ENCODE data around the gene WDFY1. TPM values are rescaled to one million over a fixed set of nuclear protein-coding genes. Genes with fewer than 3 reads are reported as not detected.

WDFY1 gene
- total and polyA plus RNA-seq, 2 donors (not counting 3 experiments of a cell fraction or from before 2014, with no cell fraction given) = 54.7 to 68.7 TPM

GRCh38 chr2:223967981-223968380 is 22.8 kb upstream of the WDFY1 start:
- FAIRE-seq (no peak), DNase-seq (ENCODE audit: low read depth, low spot score) (no peak)
- H3K9ac ChIP-seq (replicated peaks; ENCODE audit: extremely low read depth, insufficient read depth, low read length) = no peak overlapping the region
- H2AFZ ChIP-seq (ENCODE audit: low read depth, low read length) = no peak overlapping the region
- dilution Hi-C loops (cut with MboI; ENCODE audit: extremely low pct_ligation_motif_present, low sequenced_read_pairs) = no loop called here
- no peaks in the 10 kb centered on the region for H3K4me1 ChIP-seq (ENCODE audit: control insufficient read depth, extremely low read depth, insufficient read depth, low read length)
- no TSS peak for BruUV-seq (replicated peaks)
- no peak overlapping the region for H3K4me3 ChIP-seq (replicated peaks in 1 of 3; ENCODE audit: insufficient read depth in 1 of 3, low read depth in 1 of 3, low read length in 3 of 3)
- H4K20me1 ChIP-seq (replicated peaks; ENCODE audit: control insufficient read depth, extremely low read depth, insufficient read depth, low read length) = no peaks in the 10 kb centered on the region
- CTCF ChIA-PET = interaction anchor here (1.7 to 12.5 kb wide), 2 partner anchors 26 to 318 kb away, joined by 7 to 545 read pairs; no protein-coding TSS in a partner anchor
- H3K79me2 ChIP-seq (ENCODE audit: control insufficient read depth, insufficient read depth, low read length) = peaks cover 8% of the 10 kb centered on the region
- POLR2A ChIA-PET = no interaction called here
- H3K9me1 ChIP-seq (replicated peaks; ENCODE audit: control insufficient read depth, extremely low read depth, insufficient read depth, low read length) = peaks cover 2% of the 10 kb centered on the region
- H3K36me3 ChIP-seq (ENCODE audit: control insufficient read depth in 2 of 2, extremely low read depth in 1 of 2, insufficient read depth in 2 of 2, low read length in 2 of 2) = peaks cover 9 to 12% of the 10 kb centered on the region in 2 experiments
- no peaks in the 10 kb centered on the region for H3K9me3 ChIP-seq (replicated peaks; ENCODE audit: control insufficient read depth, insufficient read depth, low read length)
- intact Hi-C loops (cut with micrococcal nuclease) = no loop called here
- TF ChIP-seq POLR2A (IDR thresholded peaks at IDR 0.05; ENCODE audit: low read depth, low read length) = no peak
- TF ChIP-seq EZH2 (IDR thresholded peaks at IDR 0.05; ENCODE audit: borderline replicate concordance, low read depth, low read length, severe bottlenecking) = no peak
- TF ChIP-seq FOS (IDR thresholded peaks at IDR 0.05; ENCODE audit: borderline replicate concordance, insufficient read depth, low read length) = no peak
- no peak for TF ChIP-seq MYC (IDR thresholded peaks at IDR 0.05; ENCODE audit: low read depth, low read length)
- no peak for TF ChIP-seq POLR2AphosphoS5 (IDR thresholded peaks at IDR 0.05; ENCODE audit: insufficient read depth, low read depth, low read length)
- no peak for TF ChIP-seq MAX (IDR thresholded peaks at IDR 0.05; ENCODE audit: insufficient read depth, insufficient read length)
- TF ChIP-seq CTCF (IDR thresholded peaks at IDR 0.05; ENCODE audit: extremely low read depth in 1 of 2, insufficient read depth in 1 of 2, low read depth in 1 of 2, low read length in 2 of 2) = no peak
- no peak for TF ChIP-seq GATA2 (IDR thresholded peaks at IDR 0.05; ENCODE audit: insufficient read depth, insufficient read length, low read depth, low read length)
- no peak for TF ChIP-seq JUN (IDR thresholded peaks at IDR 0.05; ENCODE audit: borderline replicate concordance, insufficient read depth, insufficient read length, low read depth)
- H3K27ac ChIP-seq (ENCODE audit: insufficient read depth, low read depth, low read length) = no peak overlapping the region
- H3K27me3 ChIP-seq (ENCODE audit: control insufficient read depth in 2 of 2, insufficient read depth in 2 of 2, low read length in 2 of 2) = no peaks in the 10 kb centered on the region
- no peak overlapping the region for H3K4me2 ChIP-seq (ENCODE audit: insufficient read depth, low read length)

All from endothelial cell of umbilical vein (primary cell).